Glomerular endothelial cell (primary cell): ENCODE results near the gene RPS25. TPM values are rescaled to one million over a fixed set of nuclear protein-coding genes. Genes with fewer than 3 reads are reported as not detected.
A peak's percentile ranks its signal among the peaks of the same experiment; 100 is the strongest.
"Not testable (repeated sequence)": the region's sequence is repeated elsewhere in the genome, so short reads cannot be mapped to it uniquely, and the experiment has no call there.

ENCODE experiments used
- DNase-seq: peaks from one replicate; pipeline ENCODE4 v3.0.0-alpha.2; 2011; ENCODE audit warnings: low read depth, low spot score; ENCODE audit errors: extremely low read depth
- total RNA-seq: library from RNA; depleted of rRNA; stranded (reverse); fragments of >200 nt; gene quantifications from 2 replicates; pipeline ENCODE4 v1.2.3, GENCODE V29; 2015

Gene RPS25
- total RNA-seq, 1 donor from 2014 or later: 1,518 TPM

DNA sequence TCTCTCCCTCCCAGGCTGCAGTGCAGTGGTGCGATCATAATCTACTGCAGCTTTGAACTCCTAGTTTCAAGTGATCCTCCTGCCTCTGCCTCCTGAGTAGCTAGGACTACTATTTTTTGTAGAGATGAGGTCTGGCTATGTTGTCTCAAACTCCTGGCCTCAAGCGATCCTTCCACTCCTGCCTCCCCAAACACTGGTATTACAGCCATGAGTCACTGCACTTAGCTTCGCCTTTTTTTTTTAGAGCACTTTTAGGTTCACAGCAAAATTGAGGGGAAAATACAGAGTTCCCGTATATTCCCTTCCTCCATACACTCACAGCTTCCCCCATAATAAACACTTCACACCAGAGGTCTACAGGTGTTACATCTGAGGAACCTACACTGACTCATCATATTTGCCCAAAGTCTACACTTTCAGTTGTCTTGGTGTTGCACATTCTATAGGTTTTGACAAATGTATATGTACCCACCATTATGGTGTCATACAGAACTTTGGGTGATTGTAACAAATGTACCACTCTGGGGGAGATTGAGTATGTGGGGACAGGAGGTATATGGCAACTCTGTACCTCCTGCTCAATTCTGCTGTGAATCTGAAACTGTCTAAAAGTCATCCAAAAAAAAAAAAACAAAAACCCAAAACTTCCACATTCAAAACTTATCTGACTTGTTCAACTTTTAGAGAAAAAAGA lies 23.8 kb upstream of the RPS25 start:
- DNase-seq: no peak

DNA sequence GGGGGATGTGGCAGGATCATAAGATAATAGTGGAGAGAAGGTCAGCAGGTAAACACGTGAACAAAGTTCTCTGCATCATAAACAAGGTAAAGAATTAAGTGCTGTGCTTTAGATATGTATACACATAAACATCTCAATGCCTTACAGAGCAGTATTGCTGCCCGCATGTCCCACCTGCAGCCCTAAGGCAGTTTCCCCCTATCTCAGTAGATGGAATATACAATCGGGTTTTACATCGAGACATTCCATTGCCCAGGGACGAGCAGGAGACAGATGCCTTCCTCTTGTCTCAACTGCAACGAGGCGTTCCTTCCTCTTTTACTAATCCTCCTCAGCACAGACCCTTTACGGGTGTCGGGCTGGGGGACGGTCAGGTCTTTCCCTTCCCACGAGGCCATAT lies 21.3 kb upstream of the RPS25 start:
- not testable (repeated sequence) for DNase-seq

DNA sequence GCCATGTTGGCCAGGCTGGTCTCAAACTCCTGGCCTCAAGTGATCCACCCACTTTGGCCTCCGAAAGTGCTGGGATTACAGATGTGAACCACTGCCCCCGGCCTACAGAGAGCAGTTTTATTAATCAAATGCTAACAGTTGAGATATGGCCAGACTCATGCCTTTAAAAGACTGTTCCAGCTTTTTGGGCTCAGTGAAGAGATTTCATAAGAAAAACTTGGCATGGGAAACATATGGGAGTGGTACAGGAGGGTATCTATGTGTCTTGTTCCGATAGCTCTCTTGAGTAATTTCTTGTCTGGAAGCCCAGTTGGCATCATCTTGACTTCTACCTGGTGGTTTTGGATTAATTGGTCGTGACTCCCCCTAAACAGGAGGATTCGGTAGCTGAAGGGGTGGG lies 20.7 kb upstream of the RPS25 start:
- no peak for DNase-seq

DNA sequence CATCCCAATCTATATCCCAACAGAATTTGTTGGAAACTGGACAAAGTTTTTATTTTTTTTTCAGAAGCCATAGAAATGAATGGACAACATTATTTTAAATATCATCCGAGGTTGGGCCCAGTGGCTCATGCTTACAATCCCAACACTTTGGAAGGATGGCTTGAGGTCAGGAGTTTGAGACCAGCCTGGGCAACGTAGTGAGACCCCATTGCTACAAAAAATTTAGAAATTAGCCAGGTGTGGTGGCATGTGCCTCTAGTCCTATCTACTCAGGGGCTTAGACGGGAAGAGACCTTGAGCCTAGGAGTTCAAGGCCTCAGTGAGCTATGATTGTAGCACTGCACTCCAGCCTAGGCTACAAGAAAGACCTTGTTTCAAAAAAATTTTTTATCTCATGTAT lies 16.7 kb upstream of the RPS25 start:
- no peak for DNase-seq

DNA sequence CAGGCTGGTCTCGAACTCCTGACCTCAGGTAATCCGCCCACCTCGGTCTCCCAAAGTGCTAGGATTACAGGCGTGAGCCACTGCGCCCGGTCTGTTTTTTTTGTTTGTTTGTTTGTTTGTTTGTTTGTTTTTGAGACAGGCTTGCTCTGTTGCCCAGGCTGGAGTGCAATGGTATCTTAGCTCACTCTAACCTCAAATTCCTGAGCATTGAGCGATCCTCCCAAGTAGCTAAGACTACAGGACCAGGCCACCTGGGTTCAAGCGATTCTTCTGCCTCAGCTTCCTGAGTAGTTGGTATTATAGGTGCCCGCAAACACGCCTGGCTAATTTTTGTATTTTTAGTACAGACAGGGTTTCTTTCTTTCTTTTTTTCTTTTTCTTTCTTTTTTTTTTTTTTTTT lies 15.3 kb upstream of the RPS25 start:
- not testable (repeated sequence) for DNase-seq

DNA sequence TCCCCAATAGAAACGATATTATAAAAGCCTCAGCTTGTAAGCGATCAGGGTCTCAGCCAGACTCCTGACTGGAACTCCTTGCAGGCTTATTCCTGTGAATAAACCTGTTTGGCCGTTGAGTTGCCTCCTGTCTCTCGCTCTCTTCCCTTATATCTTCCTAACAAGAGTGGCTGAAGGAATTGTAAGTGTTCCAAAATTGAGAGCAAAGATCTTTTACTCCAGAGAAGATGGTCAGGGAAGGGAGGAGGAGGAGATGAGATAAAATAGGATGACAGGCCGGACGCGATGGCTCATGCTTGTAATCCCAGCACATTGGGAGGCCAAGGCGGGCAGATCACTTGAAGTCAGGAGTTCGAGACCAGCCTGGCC lies 13.8 kb upstream of the RPS25 start:
- no peak for DNase-seq

DNA sequence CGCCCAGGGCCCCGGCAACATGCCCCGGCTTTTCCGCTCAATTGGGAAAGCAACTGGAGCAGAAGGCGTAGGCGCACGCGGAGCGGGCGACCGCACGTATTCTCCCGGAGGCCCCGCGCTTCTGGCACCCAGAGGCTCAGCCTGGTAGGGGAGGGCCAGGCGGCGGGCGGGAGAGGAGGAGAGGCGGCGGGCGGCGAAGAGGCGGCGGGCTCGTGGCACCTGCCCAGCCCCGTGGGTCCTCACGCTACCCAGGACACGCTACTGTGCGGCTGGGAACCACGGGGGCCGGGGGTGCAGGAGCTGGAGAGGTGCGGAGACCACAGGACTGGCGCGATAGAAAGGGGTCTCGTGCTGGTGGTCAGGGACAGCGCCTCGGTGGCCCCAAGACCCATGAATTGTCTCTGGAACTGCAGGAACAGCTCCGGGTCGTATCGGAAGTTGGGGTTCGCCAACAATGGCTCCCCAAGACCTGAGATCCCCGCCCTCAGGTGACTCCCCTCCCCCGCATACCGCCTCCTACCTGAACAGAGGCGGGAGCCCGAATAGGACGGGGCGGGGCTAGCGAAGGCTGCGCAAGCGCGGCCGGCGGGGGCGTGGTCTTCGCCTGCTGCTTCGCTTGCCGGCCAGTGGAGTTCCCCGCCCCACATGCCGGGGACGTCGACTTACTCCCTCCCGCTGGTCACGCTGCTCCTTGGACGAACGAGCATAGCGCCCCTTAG lies 12.3 kb upstream of the RPS25 start, which contains the start of gene SLC37A4:
TSS of gene SLC37A4 (minus strand) at position 549 of the 719 bp plus-strand sequence.
- DNase-seq: peak; percentile 81

DNA sequence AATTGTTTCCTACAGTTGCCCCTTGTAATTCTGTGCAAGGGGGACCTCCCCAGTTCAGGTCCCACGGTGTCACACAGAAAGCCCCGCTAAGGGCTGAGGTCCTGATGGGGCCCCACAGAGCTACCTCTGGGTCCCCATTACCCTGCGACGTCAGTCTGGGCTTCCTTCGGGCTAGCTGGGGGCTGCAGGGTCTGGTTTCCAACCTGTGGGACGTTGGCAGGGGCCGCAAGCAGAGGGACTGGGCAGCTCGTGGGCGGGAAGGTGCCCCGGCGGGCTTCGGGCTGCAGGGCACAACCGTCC lies 11.8 kb upstream of the RPS25 start:
- no peak for DNase-seq

DNA sequence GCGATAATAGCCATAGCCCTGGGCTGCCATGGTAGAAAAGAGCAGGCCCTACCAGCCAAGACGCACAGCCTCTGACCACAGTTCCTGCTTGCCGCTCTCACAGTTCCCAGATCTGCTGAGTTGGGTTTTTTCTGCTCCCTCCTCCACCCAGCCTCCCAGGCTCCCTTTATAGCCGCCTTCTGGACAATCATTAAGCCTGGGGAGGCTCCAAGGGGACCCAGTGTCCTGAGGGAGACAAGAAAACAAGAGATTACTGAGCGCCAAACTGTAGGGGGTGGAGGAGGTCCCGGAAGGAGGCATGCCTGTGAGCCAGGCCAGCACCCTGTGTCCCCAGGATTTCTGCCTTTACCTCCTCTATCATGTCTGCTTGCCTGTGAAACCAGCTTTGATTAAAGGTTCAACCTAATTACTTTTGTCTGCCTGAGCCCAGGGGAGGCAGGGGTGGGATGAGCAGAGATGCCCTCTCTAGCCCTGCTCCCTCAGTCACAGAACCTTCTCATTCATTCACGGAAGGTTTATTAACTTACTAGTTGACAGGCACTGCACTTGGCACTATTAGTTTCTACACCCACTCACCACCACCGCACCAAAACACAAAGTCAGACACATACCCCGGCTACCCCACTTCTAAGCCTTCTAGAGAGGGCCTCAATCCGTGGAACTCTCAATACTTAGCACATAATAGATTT lies 11.3 kb upstream of the RPS25 start:
- DNase-seq: no peak

DNA sequence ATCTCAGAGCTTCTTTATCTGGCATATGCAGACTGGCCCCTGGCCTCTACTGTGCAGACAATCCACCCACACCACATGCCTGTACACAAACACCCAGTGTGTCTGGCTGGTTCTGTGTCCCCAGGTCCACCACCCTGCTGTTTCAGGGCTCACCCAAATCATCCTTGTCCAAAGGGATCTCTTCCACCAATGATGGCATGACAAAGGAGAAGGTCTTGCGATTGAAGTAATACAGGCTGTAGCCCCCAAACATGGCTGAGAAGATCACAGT lies 10.9 kb upstream of the RPS25 start:
- DNase-seq: no peak

DNA sequence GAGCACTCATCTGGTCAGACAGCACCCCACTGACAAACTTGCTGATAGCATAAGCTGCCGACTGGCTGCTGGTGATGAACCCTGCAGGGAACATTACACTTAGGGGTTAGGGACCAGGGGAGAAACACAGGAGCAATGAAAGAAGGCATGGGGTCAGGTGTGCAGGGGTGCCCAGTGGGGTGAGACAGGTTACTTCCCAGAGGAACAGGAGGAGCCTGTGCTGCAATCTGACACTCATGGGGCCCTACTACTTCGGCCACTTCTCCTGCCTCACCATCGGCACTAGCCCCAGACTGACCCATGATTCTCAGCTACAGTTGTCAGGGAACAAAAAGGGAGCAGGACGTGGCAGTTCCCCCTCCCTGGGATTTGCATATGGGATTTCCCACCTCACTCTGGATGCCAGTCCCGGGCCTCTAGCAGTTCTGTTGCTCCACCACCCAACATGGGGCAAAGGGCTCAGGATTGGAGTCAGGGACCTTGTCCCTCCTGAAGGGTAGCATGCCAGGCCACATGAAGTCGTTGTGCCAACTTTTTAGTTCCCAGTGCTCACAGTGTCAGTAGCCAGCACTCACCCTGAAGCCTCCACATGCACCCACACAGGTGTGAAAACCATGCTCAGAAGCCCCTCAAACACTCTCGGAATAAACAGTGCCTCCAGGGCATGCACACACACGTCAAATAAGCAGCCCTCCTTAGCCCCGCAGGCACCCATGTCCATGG lies 10.4 kb upstream of the RPS25 start:
- DNase-seq: no peak

DNA sequence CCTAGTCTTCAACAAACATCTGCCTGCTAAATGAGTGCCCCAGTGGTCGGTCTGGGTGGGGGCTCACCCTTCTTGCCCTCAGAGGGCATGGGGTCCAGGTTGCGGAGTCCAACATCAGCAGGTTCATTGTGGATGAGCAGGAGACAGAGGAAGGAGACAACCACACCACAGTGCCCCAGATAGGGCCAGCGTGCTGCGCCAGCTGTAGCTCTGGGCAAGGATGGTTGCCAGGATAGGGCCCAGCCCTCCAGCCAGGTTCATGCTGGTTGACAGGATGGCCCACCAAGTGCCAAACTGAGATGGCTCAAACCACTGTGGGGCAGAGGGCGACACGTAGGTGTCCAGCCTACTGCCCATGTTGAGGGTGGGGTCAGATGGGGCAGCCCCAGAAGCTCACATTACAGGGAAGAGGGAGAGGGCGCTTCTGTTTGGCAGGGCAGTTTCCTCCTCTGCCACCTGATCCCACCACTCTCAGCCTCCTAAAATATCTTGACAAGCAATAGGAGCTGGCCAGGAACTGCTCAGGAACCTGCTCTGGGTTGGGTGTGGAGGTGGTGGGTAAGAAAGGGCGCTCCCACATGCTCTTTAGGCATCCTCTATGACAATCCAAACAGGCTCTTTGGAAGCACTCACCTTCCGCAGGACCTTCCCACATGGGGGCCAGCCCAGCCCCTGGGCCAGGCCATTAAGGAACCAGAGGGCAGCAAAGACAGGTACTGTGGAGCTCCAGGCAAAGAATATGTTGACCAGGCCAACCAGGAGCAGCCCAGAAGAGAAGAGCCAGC lies 9.6 kb upstream of the RPS25 start:
- no peak for DNase-seq

DNA sequence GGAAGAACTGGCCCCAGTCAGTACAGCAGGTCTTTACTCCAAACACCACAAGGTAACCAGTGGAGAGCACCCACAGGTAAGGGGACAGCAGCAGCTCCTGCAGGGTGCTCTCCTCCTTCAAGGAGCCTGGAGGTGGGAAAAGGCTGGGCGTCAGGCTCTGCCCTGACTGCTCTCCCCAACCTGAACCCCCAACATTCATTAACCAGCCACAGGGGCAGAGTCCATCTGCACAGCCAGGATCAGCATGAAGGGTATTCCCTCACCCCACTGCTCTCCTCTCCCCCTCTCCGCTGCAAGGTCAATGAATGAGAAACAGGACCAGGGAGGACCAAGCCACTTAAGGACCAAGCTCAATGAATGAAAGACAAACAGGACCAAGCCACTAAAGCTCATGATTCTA lies 8.8 kb upstream of the RPS25 start:
- DNase-seq: no peak

DNA sequence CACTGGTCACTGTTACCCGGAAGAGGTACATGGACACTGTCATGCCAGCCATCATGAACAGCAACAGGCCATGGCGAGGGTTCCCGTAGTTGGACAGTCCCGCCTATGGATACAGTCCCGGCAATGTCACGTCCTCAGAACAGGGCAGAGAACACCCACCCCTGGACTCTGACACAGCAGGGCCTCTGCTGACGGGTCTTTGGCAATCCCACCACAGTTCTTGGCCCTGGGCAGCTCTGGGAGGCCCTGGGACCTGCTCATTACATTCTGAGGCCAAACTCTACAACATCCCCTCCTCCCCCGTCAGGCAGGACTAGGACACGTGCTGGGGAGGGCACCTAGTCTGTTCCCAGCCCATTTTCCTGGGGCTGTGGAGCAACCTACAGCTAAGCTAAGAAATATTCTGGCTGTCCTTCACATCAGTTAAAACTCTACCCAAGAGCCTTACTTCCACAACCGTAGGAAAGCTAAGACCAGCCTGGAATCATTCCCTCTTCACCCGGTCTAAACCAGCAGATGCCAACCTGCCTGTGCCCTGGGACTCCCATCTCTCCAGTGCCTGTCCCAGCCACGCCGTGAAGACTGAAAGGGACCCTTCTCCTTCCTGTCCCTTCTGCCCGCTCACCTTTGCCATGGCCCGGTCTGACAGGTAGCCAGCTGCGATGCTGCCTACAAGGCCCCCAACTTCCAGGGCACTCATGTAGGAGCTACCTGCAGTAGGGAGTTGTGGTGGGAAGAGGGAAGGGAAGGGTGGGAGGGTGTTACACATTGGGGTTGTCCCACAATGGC lies 8.0 kb upstream of the RPS25 start:
- DNase-seq: no peak

DNA sequence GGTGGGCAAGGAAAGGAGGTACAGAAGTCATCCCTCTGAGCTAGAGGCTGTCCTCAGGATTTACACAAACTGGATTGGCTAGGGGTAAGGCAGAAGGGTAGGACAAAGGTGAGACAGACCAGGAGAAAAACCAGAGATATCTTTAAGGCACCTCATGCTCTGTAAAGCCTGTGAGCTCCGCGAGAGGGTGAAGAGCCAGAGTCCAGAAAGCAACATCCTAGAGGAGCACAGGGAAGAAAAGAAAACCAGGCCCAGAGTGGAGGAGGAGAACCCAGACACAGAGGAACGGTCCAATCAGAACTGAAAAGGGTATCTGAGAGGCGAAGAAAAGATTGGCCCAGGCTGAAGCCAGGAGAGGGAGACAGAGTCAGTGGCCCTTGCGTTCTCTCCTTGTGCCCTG lies 7.4 kb upstream of the RPS25 start:
- DNase-seq: no peak

DNA sequence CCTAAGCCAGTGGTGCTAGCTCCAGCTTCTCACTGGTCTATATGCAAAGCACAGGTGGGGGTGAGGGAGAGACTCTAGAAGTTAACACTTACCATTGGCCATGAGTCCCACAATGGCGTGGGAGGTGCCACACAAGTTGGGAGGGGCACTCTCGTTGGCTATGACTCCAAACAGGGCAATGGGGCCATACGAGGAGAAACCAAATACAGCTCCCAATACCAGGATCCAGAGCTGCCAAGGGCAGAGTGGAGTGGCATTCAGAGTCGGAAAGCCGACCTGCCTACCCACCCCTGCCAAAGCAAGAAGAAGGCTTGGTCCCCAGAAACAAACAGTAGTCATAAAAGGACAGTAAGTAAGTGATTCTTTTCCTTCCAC lies 6.9 kb upstream of the RPS25 start:
- DNase-seq: no peak

DNA sequence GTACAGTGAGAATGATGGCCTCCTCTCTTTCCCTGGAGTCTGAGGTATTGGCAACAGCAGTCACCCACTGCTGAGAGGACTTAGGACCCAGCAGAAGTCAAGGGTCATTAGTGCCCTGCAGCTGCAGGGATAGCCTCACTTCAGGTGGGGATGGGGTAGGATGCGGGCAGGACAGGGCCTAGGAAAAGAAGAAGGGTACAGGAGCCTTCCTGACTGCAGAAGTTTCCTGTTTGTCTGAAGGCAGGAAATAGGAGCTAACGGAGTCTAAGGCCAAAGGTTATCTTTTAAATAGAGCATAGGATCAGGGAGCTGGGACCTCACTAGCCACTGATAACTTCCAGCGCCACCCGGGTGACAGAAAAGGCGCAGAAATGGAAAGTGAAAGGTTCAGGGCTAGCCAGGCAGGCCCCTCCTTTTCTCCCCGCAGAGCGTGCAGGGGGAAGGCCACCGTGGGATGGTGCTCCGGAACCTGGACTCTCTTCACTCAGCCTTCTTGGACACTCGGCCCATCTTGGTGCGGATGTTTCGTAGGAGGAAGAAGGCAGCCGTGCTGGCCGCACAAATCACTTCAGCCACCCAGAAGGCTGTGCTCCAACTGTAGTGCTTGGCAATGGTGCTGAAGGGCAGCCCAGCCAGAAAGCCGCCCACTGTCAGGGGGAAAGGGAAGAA lies 6.4 kb upstream of the RPS25 start:
- no peak for DNase-seq

DNA sequence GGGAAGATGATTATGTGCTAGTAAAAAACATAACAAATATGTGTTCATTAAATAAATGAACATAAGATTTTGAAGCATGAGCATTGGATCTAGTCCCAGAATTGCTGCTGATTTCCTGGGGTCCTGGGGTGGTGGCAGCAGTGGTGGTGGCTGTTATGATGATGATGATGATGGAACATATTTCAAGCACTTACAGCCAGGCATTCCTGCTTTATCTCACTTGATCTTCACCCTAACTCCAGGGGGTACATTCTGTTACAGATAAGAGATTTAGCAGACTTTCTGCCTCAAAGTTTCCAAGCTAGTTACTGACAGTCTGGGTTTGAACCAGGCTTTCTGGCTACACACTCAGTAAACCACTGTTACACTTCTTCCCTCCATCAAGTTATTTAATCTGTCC lies 5.6 kb upstream of the RPS25 start:
- no peak for DNase-seq

DNA sequence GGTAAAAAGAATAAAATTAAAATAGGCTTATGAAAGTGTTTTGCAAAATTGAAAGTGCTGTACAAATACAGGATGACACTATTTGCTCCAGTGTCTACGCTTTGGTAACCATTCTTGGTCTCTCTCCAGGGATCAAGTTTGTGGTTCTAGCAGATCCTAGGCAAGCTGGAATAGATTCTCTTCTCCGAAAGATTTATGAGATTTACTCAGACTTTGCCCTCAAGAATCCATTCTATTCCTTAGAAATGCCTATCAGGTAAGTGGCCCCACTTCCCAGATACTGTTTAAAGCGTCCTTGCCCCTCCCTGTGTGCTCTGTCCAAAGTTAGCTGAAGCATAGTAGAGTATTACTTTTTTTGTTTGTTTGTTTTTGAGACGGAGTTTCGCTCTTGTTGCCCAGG lies 3.5 kb upstream of the RPS25 start:
- DNase-seq: no peak

DNA sequence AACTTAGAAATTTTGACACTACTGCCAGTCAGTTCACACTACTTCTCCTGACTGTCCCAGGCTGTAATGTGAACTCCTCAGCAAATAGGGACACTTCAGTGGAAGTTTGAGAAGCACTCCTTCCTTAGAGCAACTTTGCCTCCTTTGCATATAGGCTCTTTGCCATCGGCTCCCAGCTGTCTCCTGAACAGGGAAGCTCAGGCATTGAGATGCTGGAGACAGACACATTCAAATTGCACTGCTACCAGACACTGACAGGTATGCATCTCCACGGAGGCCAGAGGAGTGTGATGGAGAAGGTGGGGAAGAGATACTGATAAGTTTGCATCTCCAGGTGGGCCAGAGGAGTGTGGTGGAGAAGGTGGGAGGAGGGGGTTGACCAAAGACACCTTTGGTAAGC lies 1.9 kb upstream of the RPS25 start:
- DNase-seq: no peak
